Activated naive CD4-positive, alpha-beta T cell treated with anti-CD3 and anti-CD28 coated beads, Interleukin-2, amount 50 U/mL, for 72 hours (primary cell): ENCODE measurements around the gene SERTAD3. TPM values are rescaled to one million over a fixed set of nuclear protein-coding genes. Genes with fewer than 3 reads are reported as not detected.

Source experiments
- total RNA-seq, 2 donors: library from RNA; stranded (reverse); gene quantifications; one replicate each; pipeline ENCODE4 v1.2.3, GENCODE V29; 2022

The SERTAD3 gene
- total RNA-seq, 2 donors from 2014 or later = 14.3 to 23.4 TPM

Other genes starting within 250 kb of the SERTAD3 start
- gene TTC9B, start 226.0 kb downstream of the SERTAD3 start, total RNA-seq = not detected
- gene CCNP, start 217.6 kb downstream of the SERTAD3 start, total RNA-seq = under 1 TPM in 1 of 2 donors, not detected in 1; 0.43 TPM
- gene AKT2, start 159.0 kb downstream of the SERTAD3 start, total RNA-seq = 100 to 1,000 TPM; 171 to 214 TPM
- gene C19orf47, start 95.9 kb downstream of the SERTAD3 start, total RNA-seq = 10 to 100 TPM; 18.9 to 24.1 TPM
- 10 to 100 TPM; 79.9 to 85.4 TPM for gene PLD3, start 95.6 kb downstream of the SERTAD3 start, total RNA-seq
- gene HIPK4, start 54.2 kb downstream of the SERTAD3 start, total RNA-seq = not detected
- 1 to 10 TPM in 1 of 2 donors, under 1 TPM in 1; 0.77 to 1.6 TPM for gene PRX, start 31.0 kb downstream of the SERTAD3 start, total RNA-seq
- gene SERTAD1, start 18.3 kb downstream of the SERTAD3 start, total RNA-seq = 10 to 100 TPM; 13.8 to 17.9 TPM
- gene BLVRB, start 21.4 kb upstream of the SERTAD3 start, total RNA-seq = 10 to 100 TPM; 39.7 to 52.2 TPM
- 1 to 10 TPM; 3.7 to 4.2 TPM for gene SPTBN4, start 22.7 kb upstream of the SERTAD3 start, total RNA-seq
- gene SHKBP1, start 132.5 kb upstream of the SERTAD3 start, total RNA-seq = 100 to 1,000 TPM; 108 to 173 TPM
- gene LTBP4, start 157.0 kb upstream of the SERTAD3 start, total RNA-seq = 100 to 1,000 TPM; 178 to 245 TPM
- gene NUMBL, start 246.3 kb upstream of the SERTAD3 start, total RNA-seq = 10 to 100 TPM; 18.0 to 20.2 TPM